IMR-90 (cell line): Measurements from ENCODE around the gene TMEM92.

ENCODE experiments used
- BHLHE40 ChIP-seq: fragments of 150-350 bp; IDR thresholded peaks from 2 replicates; pipeline ENCODE4 v1.6.1; 2016; ENCODE audit warnings: mild to moderate bottlenecking, low read depth, low read length
- TF ChIP-seq, protein P1 (sequence below): conservative IDR thresholded peaks from 2 replicates; pipeline ENCODE4 v1.5.1; 2012; ENCODE audit warnings: mild to moderate bottlenecking, low read depth, low read length, improper control_type of control experiment

DNA sequence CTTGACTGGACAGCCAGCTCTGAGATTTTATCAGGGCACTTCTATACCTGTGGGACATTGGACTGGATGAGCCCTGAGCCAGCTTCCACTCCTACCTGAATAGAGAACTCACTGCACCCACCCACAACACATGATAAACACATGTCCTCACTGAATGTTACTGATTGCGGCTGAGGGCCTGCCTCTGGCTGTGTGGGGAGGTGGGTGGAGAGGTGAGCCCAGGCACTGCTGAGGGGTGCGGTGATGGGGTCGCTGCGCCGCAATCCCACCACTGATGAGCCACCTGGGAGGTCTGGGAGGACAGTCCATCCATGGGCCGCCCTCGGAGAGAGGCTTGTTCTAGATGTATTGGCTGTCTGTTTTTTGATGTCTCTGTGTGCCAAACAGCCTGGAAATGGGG, 5.4 kb downstream of the TMEM92 start:
- TF ChIP-seq, protein P1, sequence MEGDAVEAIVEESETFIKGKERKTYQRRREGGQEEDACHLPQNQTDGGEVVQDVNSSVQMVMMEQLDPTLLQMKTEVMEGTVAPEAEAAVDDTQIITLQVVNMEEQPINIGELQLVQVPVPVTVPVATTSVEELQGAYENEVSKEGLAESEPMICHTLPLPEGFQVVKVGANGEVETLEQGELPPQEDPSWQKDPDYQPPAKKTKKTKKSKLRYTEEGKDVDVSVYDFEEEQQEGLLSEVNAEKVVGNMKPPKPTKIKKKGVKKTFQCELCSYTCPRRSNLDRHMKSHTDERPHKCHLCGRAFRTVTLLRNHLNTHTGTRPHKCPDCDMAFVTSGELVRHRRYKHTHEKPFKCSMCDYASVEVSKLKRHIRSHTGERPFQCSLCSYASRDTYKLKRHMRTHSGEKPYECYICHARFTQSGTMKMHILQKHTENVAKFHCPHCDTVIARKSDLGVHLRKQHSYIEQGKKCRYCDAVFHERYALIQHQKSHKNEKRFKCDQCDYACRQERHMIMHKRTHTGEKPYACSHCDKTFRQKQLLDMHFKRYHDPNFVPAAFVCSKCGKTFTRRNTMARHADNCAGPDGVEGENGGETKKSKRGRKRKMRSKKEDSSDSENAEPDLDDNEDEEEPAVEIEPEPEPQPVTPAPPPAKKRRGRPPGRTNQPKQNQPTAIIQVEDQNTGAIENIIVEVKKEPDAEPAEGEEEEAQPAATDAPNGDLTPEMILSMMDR: no peak
- no peak for TF ChIP-seq BHLHE40
